Mesothelial cell of epicardium (in vitro differentiated cells): ENCODE measurements around the gene CD80. TPM values are rescaled to one million over a fixed set of nuclear protein-coding genes. Genes with fewer than 3 reads are reported as not detected.
A peak's percentile ranks its signal among the peaks of the same experiment; 100 is the strongest.

Source experiments
- DNase-seq, 2 experiments: peaks; one replicate each; pipeline ENCODE4 v3.0.0; 2021; ENCODE audit warnings: low spot score in 2 of 2; ENCODE audit not compliant: unreplicated experiment in 2 of 2
- H3K27ac Mint-ChIP-seq: 2 replicates; pipeline ENCODE4 v1.8.0; 2021; ENCODE audit warnings: mixed read lengths
- H3K27me3 Mint-ChIP-seq: 2 replicates; pipeline ENCODE4 v1.8.0; 2021; ENCODE audit warnings: low read depth, mixed read lengths
- H3K36me3 Mint-ChIP-seq: 2 replicates; pipeline ENCODE4 v1.8.0; 2021; ENCODE audit warnings: mixed read lengths
- H3K4me1 Mint-ChIP-seq: 2 replicates; pipeline ENCODE4 v1.8.0; 2021; ENCODE audit warnings: mixed read lengths
- H3K4me3 Mint-ChIP-seq: 2 replicates; pipeline ENCODE4 v1.8.0; 2021; ENCODE audit warnings: mild to moderate bottlenecking, moderate library complexity, mixed read lengths
- H3K9me3 Mint-ChIP-seq: 2 replicates; pipeline ENCODE4 v1.8.0; 2021; ENCODE audit warnings: mixed read lengths
- CTCF ChIP-seq: fragments of 200-600 bp; sonication (generic); IDR thresholded peaks from one replicate; pipeline ENCODE4 v1.5.0; 2021; ENCODE audit warnings: antibody characterized with exemption; ENCODE audit not compliant: unreplicated experiment
- total RNA-seq: library from RNA; stranded (reverse); gene quantifications from 3 replicates; pipeline ENCODE4 v1.2.1, GENCODE V29; 2021

CD80 gene
- total RNA-seq, 1 donor from 2014 or later, result not detected

- H3K4me1 Mint-ChIP-seq, result no peaks in the 10 kb centered on the region
- H3K36me3 Mint-ChIP-seq, result no peaks in the 10 kb centered on the region
- H3K27ac Mint-ChIP-seq, result no peak overlapping the region
- H3K27me3 Mint-ChIP-seq, result no peaks in the 10 kb centered on the region
- no peak for TF ChIP-seq CTCF
- no peak for DNase-seq
- no peaks in the 10 kb centered on the region for H3K9me3 Mint-ChIP-seq
- H3K4me3 Mint-ChIP-seq, result no peak overlapping the region
Measured at GRCh38 chr3:119551598-119551997, 7.8 kb downstream of the CD80 start.

DNA sequence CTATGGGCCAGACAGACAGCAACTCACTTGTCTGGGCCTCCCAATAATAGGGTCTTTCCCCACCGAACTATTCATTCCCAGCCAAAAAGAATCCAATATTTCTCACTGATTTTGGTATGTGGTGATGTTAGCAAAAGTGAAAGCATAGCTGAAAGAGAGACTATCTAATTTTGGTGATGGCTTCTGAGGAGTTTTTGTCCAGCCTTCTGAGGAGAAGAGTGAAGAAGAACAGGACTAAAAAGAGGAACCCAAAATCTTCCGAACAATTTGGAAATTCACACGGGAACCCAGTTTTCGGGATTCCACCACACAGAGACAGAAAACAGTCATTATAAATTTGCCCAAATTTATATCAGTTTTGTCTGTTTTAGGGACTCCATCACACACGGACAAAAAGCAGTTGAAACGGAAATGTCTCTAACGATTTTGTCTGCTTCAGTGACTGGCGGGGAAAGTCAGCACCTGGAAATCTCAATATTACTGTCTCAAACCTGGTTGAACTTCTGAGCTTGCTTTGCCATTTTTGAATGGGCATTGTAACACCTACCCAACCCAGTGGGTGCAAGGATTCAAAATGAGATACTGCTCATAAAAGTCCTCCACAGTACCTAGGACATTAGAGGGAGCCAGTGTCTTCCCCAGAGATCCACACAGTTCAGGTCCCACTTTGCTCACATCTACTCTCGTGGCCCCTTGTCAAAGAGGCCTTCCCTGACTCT lies 9.1 kb downstream of the CD80 start:
- no peaks in the 10 kb centered on the region for H3K36me3 Mint-ChIP-seq
- no peak for DNase-seq
- H3K27ac Mint-ChIP-seq, result no peak overlapping the region
- no peaks in the 10 kb centered on the region for H3K27me3 Mint-ChIP-seq
- TF ChIP-seq CTCF, result no peak
- H3K9me3 Mint-ChIP-seq, result no peaks in the 10 kb centered on the region
- H3K4me1 Mint-ChIP-seq, result no peaks in the 10 kb centered on the region
- H3K4me3 Mint-ChIP-seq, result no peak overlapping the region

DNA sequence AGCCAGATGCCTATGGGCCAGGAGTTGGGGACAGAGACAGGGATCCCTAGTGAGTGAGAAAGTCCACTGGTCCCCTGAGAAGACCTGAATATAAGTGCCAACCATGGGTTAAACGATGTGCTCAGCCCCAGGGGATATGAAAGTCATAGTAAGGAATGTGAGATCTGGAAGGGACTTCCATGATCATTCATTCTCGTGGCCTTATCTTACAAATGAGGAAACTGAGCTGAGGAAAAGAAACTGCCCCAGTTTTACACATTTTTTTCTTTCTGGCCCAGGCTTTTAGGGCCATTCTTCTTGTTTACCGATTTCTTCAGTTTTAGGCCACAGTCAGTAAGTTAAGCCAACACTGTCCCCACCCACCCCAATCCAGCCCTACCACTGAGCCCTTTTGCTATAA lies 11.1 kb downstream of the CD80 start:
- H3K27ac Mint-ChIP-seq, result no peak overlapping the region
- H3K4me3 Mint-ChIP-seq, result no peak overlapping the region
- H3K4me1 Mint-ChIP-seq, result no peaks in the 10 kb centered on the region
- no peak for TF ChIP-seq CTCF
- no peaks in the 10 kb centered on the region for H3K9me3 Mint-ChIP-seq
- no peak for DNase-seq
- H3K36me3 Mint-ChIP-seq, result no peaks in the 10 kb centered on the region
- no peaks in the 10 kb centered on the region for H3K27me3 Mint-ChIP-seq

DNA sequence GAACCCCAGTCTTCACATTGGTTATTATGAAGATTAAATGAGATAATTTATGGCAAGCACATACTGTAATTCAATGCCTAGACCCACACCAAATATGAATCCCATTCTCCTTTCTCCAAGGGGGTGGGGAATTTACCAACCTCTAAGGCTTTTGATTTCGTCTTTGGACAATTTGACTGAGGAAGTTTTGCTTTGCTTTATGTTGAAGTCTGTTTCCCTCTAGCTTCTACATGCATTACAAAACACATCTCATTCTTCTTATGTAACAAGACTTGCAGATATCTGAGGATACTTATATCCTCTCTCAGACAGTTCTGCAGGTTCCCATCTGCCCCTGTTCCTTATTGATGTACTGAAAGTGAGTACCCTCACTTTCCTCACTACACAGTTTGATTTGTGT lies 12.2 kb downstream of the CD80 start:
- DNase-seq, result no peak
- H3K27ac Mint-ChIP-seq, result no peak overlapping the region
- H3K9me3 Mint-ChIP-seq, result peaks cover 3% of the 10 kb centered on the region
- no peaks in the 10 kb centered on the region for H3K4me1 Mint-ChIP-seq
- peaks cover 3% of the 10 kb centered on the region for H3K27me3 Mint-ChIP-seq
- H3K4me3 Mint-ChIP-seq, result no peak overlapping the region
- H3K36me3 Mint-ChIP-seq, result no peaks in the 10 kb centered on the region
- TF ChIP-seq CTCF, result no peak

- H3K27me3 Mint-ChIP-seq, result peaks cover 6% of the 10 kb centered on the region
- H3K4me3 Mint-ChIP-seq, result no peak overlapping the region
- H3K36me3 Mint-ChIP-seq, result no peaks in the 10 kb centered on the region
- TF ChIP-seq CTCF, result peak; percentile 59
- H3K9me3 Mint-ChIP-seq, result peaks cover 3% of the 10 kb centered on the region
- H3K27ac Mint-ChIP-seq, result no peak overlapping the region
- DNase-seq, result no peak
- no peaks in the 10 kb centered on the region for H3K4me1 Mint-ChIP-seq
Measured at GRCh38 chr3:119543147-119543546, 16.3 kb downstream of the CD80 start.
